Kidney capillary endothelial cell (primary cell): ENCODE measurements around the gene PCBP3.
"Not testable (repeated sequence)": the region's sequence is repeated elsewhere in the genome, so short reads cannot be mapped to it uniquely, and the experiment has no call there.

ENCODE experiments used
- DNase-seq: peaks from one replicate; pipeline ENCODE4 v3.0.0-alpha.2; 2018; ENCODE audit warnings: low spot score

The PCBP3 gene

GRCh38 chr21:45947296-45947695 lies 303.8 kb downstream of the PCBP3 start:
- DNase-seq, result no peak

GRCh38 chr21:45947716-45948255 lies 304.3 kb downstream of the PCBP3 start:
- no peak for DNase-seq

- DNase-seq, result no peak
Observed at GRCh38 chr21:45948576-45949141, 305.1 kb downstream of the PCBP3 start.

GRCh38 chr21:45949928-45950739 lies 306.6 kb downstream of the PCBP3 start:
- DNase-seq, result no peak

- no peak for DNase-seq
Observed at GRCh38 chr21:45950740-45951515, 307.4 kb downstream of the PCBP3 start.

GRCh38 chr21:45951676-45952075 lies 308.2 kb downstream of the PCBP3 start:
- no peak for DNase-seq

- DNase-seq, result not testable (repeated sequence)
Observed at GRCh38 chr21:45952527-45952926, 309.0 kb downstream of the PCBP3 start.

- no peak for DNase-seq
Observed at GRCh38 chr21:45952974-45953373, 309.4 kb downstream of the PCBP3 start.

GRCh38 chr21:45954261-45954660 lies 310.7 kb downstream of the PCBP3 start:
- no peak for DNase-seq

- no peak for DNase-seq
Observed at GRCh38 chr21:45954921-45955320, 311.4 kb downstream of the PCBP3 start.

- DNase-seq, result no peak
Observed at GRCh38 chr21:45957551-45957950, 314.0 kb downstream of the PCBP3 start.

- no peak for DNase-seq
Observed at GRCh38 chr21:45957981-45958600, 314.6 kb downstream of the PCBP3 start.

GRCh38 chr21:45959182-45959581 lies 315.7 kb downstream of the PCBP3 start:
- DNase-seq, result no peak

- DNase-seq, result no peak
Observed at GRCh38 chr21:45959779-45960390, 316.4 kb downstream of the PCBP3 start.

- not testable (repeated sequence) for DNase-seq
Observed at GRCh38 chr21:45961408-45961807, 317.9 kb downstream of the PCBP3 start.

- no peak for DNase-seq
Observed at GRCh38 chr21:45962531-45963231, 319.2 kb downstream of the PCBP3 start.

- DNase-seq, result no peak
Observed at GRCh38 chr21:45963232-45963570, 319.7 kb downstream of the PCBP3 start.

- no peak for DNase-seq
Observed at GRCh38 chr21:45964649-45965048, 321.1 kb downstream of the PCBP3 start.

GRCh38 chr21:45965084-45965809 lies 321.7 kb downstream of the PCBP3 start:
- no peak for DNase-seq

GRCh38 chr21:45966791-45967394 lies 323.4 kb downstream of the PCBP3 start:
- no peak for DNase-seq
